ENCODE results near the gene RASL11B.
"Not testable (repeated sequence)": the region's sequence is repeated elsewhere in the genome, so short reads cannot be mapped to it uniquely, and the experiment has no call there.

RASL11B gene

GRCh38 chr4:52861879-52862616 lies at the start of gene RASL11B:
Gene RASL11B, plus strand, starts transcription at chr4:52862317. Its CDS starts 191 bp downstream, at chr4:52862508.
- FAIRE-seq: no peak

GRCh38 chr4:52813546-52813945 lies 48.6 kb upstream of the RASL11B start:
- FAIRE-seq: no peak

- FAIRE-seq: no peak
Observed at GRCh38 chr4:52822583-52822971, 39.5 kb upstream of the RASL11B start.

- no peak for FAIRE-seq
Observed at GRCh38 chr4:52822972-52823701, 39.0 kb upstream of the RASL11B start.

GRCh38 chr4:52823702-52824092 lies 38.4 kb upstream of the RASL11B start:
- FAIRE-seq: no peak

GRCh38 chr4:52824270-52824602 lies 37.9 kb upstream of the RASL11B start:
- no peak for FAIRE-seq

GRCh38 chr4:52824603-52825459 lies 37.3 kb upstream of the RASL11B start:
- no peak for FAIRE-seq

- no peak for FAIRE-seq
Observed at GRCh38 chr4:52825460-52826090, 36.5 kb upstream of the RASL11B start.

- no peak for FAIRE-seq
Observed at GRCh38 chr4:52833941-52834525, 28.1 kb upstream of the RASL11B start.

GRCh38 chr4:52834641-52835456 lies 27.3 kb upstream of the RASL11B start:
- not testable (repeated sequence) for FAIRE-seq

- no peak for FAIRE-seq
Observed at GRCh38 chr4:52836120-52836519, 26.0 kb upstream of the RASL11B start.

GRCh38 chr4:52836678-52837077 lies 25.4 kb upstream of the RASL11B start:
- no peak for FAIRE-seq

GRCh38 chr4:52837716-52838558 lies 24.2 kb upstream of the RASL11B start:
- no peak for FAIRE-seq

- no peak for FAIRE-seq
Observed at GRCh38 chr4:52838729-52839586, 23.2 kb upstream of the RASL11B start.

GRCh38 chr4:52840531-52841370 lies 21.4 kb upstream of the RASL11B start:
- FAIRE-seq: no peak

GRCh38 chr4:52841682-52842456 lies 20.2 kb upstream of the RASL11B start:
- FAIRE-seq: no peak

GRCh38 chr4:52842792-52843191 lies 19.3 kb upstream of the RASL11B start:
- FAIRE-seq: no peak

GRCh38 chr4:52843351-52843750 lies 18.8 kb upstream of the RASL11B start:
- no peak for FAIRE-seq

Measured in TTC549 (cell line).